Measurements from ENCODE around the gene GTPBP8. TPM values are rescaled to one million over a fixed set of nuclear protein-coding genes. Genes with fewer than 3 reads are reported as not detected.

Gene GTPBP8
- total RNA-seq, 1 donor from 2014 or later: 18.1 TPM

DNA sequence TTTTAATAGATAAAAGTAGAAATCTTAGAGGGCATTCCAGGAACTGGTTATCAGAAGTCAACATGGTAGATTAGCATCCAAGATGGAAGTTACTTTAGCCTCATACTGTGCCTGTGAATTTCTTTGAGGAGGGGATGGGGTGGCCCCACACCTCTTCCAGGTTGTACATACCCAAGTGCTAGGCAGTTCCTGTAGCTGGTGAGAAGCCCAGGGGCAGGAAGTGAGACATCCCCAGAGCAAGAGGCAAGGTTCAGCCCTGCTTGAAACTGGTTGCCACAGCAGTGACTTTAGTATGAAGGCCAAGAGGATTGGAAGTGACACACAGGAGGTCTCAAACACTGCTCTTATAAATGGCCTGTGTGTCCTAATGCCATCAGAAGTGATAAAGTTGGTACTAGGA, 11.9 kb downstream of the GTPBP8 start:
- ChIA-PET CTCF (no interaction called here), POLR2A (interaction anchor here (1.6 kb wide), 1 partner anchor 17 kb away, joined by 6 read pairs; a partner anchor contains a TSS)
- DNase-seq (no peak), ATAC-seq (ENCODE audit: low read depth) (no peak)
- Mint-ChIP-seq H3K27me3 (no peaks in the 10 kb centered on the region), H3K9me3 (no peaks in the 10 kb centered on the region), H3K36me3 (ENCODE audit: low read depth) (peaks cover 88% of the 10 kb centered on the region), H3K27ac (peak overlapping the region; percentile 18), H3K4me3 (no peak overlapping the region), H3K4me1 (peaks cover 11% of the 10 kb centered on the region)
- TF ChIP-seq CTCF (IDR thresholded peaks at IDR 0.05): no peak
- intact Hi-C loops (cut with micrococcal nuclease): no loop called here

DNA sequence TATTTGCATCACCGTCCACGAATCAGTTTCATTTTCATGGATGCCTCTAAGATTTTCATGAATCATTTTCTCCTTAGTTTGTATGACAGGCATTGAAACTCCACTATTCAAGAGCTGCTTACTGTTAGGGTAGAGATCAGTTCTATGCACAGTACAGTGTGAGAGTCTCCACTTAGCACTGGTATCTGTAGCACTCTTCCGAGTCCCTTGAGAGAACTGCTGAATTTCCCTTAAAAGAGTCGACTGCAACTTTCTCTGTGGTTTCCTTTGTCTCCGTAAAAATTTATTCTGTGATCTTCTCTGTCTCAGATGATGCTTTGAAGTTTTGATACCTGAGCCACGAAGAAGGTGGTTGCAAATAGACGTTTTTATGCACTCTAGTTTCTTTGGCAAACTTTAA, 14.8 kb downstream of the GTPBP8 start:
- intact Hi-C loops (cut with micrococcal nuclease): no loop called here

GRCh38 chr3:113006359-113007056, 15.7 kb downstream of the GTPBP8 start:
- no peak overlapping the region for H3K4me3 Mint-ChIP-seq

More for the DNA sequence above, 14.8 kb downstream of the GTPBP8 start:
- no peak overlapping the region for H3K27ac Mint-ChIP-seq
- H3K36me3 Mint-ChIP-seq (ENCODE audit: low read depth): peaks cover 90% of the 10 kb centered on the region
- no peak for TF ChIP-seq CTCF (IDR thresholded peaks at IDR 0.05)
- ATAC-seq (ENCODE audit: low read depth) (no peak), DNase-seq (no peak)
- ChIA-PET POLR2A (no interaction called here), CTCF (no interaction called here)
- H3K4me1 Mint-ChIP-seq: peaks cover 7% of the 10 kb centered on the region
- no peaks in the 10 kb centered on the region for H3K27me3 Mint-ChIP-seq
- no peak overlapping the region for H3K4me3 Mint-ChIP-seq
- H3K9me3 Mint-ChIP-seq: no peaks in the 10 kb centered on the region

GRCh38 chr3:113008117-113008516, 17.3 kb downstream of the GTPBP8 start:
- DNase-seq: no peak
- intact Hi-C loops (cut with micrococcal nuclease): no loop called here
- no peak for ATAC-seq (ENCODE audit: low read depth)
- Mint-ChIP-seq H3K9me3 (no peaks in the 10 kb centered on the region), H3K27ac (no peak overlapping the region), H3K4me1 (no peaks in the 10 kb centered on the region), H3K36me3 (ENCODE audit: low read depth) (peaks cover 90% of the 10 kb centered on the region), H3K27me3 (no peaks in the 10 kb centered on the region), H3K4me3 (no peak overlapping the region)
- ChIA-PET CTCF (interaction anchor here (1.3 to 1.4 kb wide), 2 partner anchors 273 to 365 kb away, joined by 5 to 6 read pairs; no protein-coding TSS in a partner anchor), POLR2A (interaction anchor here (1.1 to 1.2 kb wide), 2 partner anchors 9 to 11 kb away, joined by 3 to 4 read pairs; no protein-coding TSS in a partner anchor)
- no peak for TF ChIP-seq CTCF (IDR thresholded peaks at IDR 0.05)

More at GRCh38 chr3:113006359-113007056, 15.7 kb downstream of the GTPBP8 start:
- ATAC-seq (ENCODE audit: low read depth) (no peak), DNase-seq (no peak)
- TF ChIP-seq CTCF (IDR thresholded peaks at IDR 0.05): no peak
- POLR2A ChIA-PET: no interaction called here
- Mint-ChIP-seq H3K9me3 (no peaks in the 10 kb centered on the region), H3K36me3 (ENCODE audit: low read depth) (peaks cover 90% of the 10 kb centered on the region), H3K27ac (no peak overlapping the region), H3K4me1 (peaks cover 3% of the 10 kb centered on the region), H3K27me3 (no peaks in the 10 kb centered on the region)
- CTCF ChIA-PET: interaction anchor here (1.4 kb wide), 1 partner anchor 364 kb away, joined by 5 read pairs; no protein-coding TSS in a partner anchor
- intact Hi-C loops (cut with micrococcal nuclease): no loop called here

DNA sequence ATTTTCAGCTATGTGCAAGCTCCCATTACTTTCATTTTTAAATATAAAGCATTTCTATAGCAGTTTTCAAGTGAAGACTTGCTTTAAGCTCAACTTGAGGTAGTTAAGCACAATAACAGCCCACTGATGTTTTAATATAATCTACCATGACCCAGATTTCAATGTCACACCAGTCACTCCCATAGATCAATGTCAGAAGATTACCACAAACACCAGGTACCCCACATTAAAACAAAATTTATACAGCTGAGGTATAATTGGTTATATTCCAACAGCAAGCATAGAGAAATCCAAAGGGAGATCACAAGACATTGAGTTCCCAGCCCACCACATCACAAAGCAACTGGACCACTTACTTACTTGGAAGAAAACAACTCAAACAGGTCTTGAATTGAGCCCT, 22.8 kb downstream of the GTPBP8 start:
- Mint-ChIP-seq H3K27ac (no peak overlapping the region), H3K4me3 (no peak overlapping the region), H3K9me3 (no peaks in the 10 kb centered on the region), H3K27me3 (no peaks in the 10 kb centered on the region), H3K36me3 (ENCODE audit: low read depth) (peaks cover 78% of the 10 kb centered on the region), H3K4me1 (peaks cover 28% of the 10 kb centered on the region)
- ChIA-PET CTCF (interaction anchor here (0.6 to 1.1 kb wide), 2 partner anchors 21 to 276 kb away, joined by 3 read pairs; no protein-coding TSS in a partner anchor), POLR2A (interaction anchor here (0.7 to 2.0 kb wide), 3 partner anchors 12 to 23 kb away, joined by 3 to 7 read pairs (median 5); partner anchors contain the start of gene GTPBP8)
- no peak for TF ChIP-seq CTCF (IDR thresholded peaks at IDR 0.05)
- DNase-seq: no peak
- intact Hi-C loops (cut with micrococcal nuclease): no loop called here
- no peak for ATAC-seq (ENCODE audit: low read depth)
